Type B pancreatic cell (in vitro differentiated cells): ENCODE measurements around the gene CA12. TPM values are rescaled to one million over a fixed set of nuclear protein-coding genes. Genes with fewer than 3 reads are reported as not detected.

Experiments
- DNase-seq: peaks from one replicate; pipeline ENCODE4 v3.0.0; 2021; ENCODE audit warnings: mixed read lengths; ENCODE audit not compliant: unreplicated experiment; ENCODE audit errors: extremely low spot score
- H3K27ac Mint-ChIP-seq: 2 replicates; pipeline ENCODE4 v1.8.0; 2021; ENCODE audit warnings: mild to moderate bottlenecking, mixed read lengths
- H3K27me3 Mint-ChIP-seq: 2 replicates; pipeline ENCODE4 v1.8.0; 2021; ENCODE audit warnings: mixed read lengths
- H3K36me3 Mint-ChIP-seq: 2 replicates; pipeline ENCODE4 v1.8.0; 2021; ENCODE audit warnings: mixed read lengths
- H3K4me1 Mint-ChIP-seq: one replicate; pipeline ENCODE4 v1.8.0; 2021; ENCODE audit warnings: mixed read lengths; ENCODE audit not compliant: unreplicated experiment
- H3K4me3 Mint-ChIP-seq: 2 replicates; pipeline ENCODE4 v1.8.0; 2021; ENCODE audit warnings: mild to moderate bottlenecking, mixed read lengths
- H3K9me3 Mint-ChIP-seq: 2 replicates; pipeline ENCODE4 v1.8.0; 2021; ENCODE audit warnings: mixed read lengths
- CTCF ChIP-seq: fragments of 200-600 bp; sonication (generic); conservative IDR thresholded peaks from 2 replicates; pipeline ENCODE4 v1.5.0; 2021; ENCODE audit warnings: antibody characterized with exemption, mild to moderate bottlenecking
- total RNA-seq: library from RNA; stranded (reverse); gene quantifications from 2 replicates; pipeline ENCODE4 v1.2.1, GENCODE V29; 2021; ENCODE audit warnings: low replicate concordance

Gene CA12
- total RNA-seq, 1 donor from 2014 or later = 5.5 TPM

- Mint-ChIP-seq H3K27me3 (peaks cover 9% of the 10 kb centered on the region), H3K9me3 (no peaks in the 10 kb centered on the region), H3K27ac (no peak overlapping the region), H3K36me3 (no peaks in the 10 kb centered on the region), H3K4me3 (no peak overlapping the region), H3K4me1 (peaks cover 35% of the 10 kb centered on the region)
- no peak for DNase-seq
- TF ChIP-seq CTCF = no peak
Observed at GRCh38 chr15:63391669-63392360, 10.2 kb upstream of the CA12 start.

GRCh38 chr15:63390689-63391088, 9.0 kb upstream of the CA12 start:
- H3K27me3 Mint-ChIP-seq = peaks cover 6% of the 10 kb centered on the region
- no peak overlapping the region for H3K4me3 Mint-ChIP-seq
- H3K27ac Mint-ChIP-seq = peak overlapping the region; percentile 21
- no peak for DNase-seq
- no peak for TF ChIP-seq CTCF
- no peaks in the 10 kb centered on the region for H3K36me3 Mint-ChIP-seq
- peaks cover 35% of the 10 kb centered on the region for H3K4me1 Mint-ChIP-seq
- H3K9me3 Mint-ChIP-seq = no peaks in the 10 kb centered on the region

GRCh38 chr15:63389902-63390670, 8.4 kb upstream of the CA12 start:
- Mint-ChIP-seq H3K4me3 (no peak overlapping the region), H3K27ac (peak overlapping the region; percentile 21), H3K36me3 (no peaks in the 10 kb centered on the region), H3K9me3 (no peaks in the 10 kb centered on the region), H3K4me1 (peaks cover 35% of the 10 kb centered on the region), H3K27me3 (peaks cover 7% of the 10 kb centered on the region)
- TF ChIP-seq CTCF = no peak
- DNase-seq = peak; percentile 77

GRCh38 chr15:63388511-63388910, 6.9 kb upstream of the CA12 start:
- Mint-ChIP-seq H3K9me3 (no peaks in the 10 kb centered on the region), H3K27ac (no peak overlapping the region), H3K27me3 (peaks cover 23% of the 10 kb centered on the region), H3K4me3 (no peak overlapping the region), H3K36me3 (no peaks in the 10 kb centered on the region), H3K4me1 (peaks cover 35% of the 10 kb centered on the region)
- DNase-seq = no peak
- no peak for TF ChIP-seq CTCF

- Mint-ChIP-seq H3K27ac (no peak overlapping the region), H3K4me1 (peaks cover 38% of the 10 kb centered on the region), H3K27me3 (peaks cover 29% of the 10 kb centered on the region), H3K4me3 (no peak overlapping the region), H3K36me3 (no peaks in the 10 kb centered on the region), H3K9me3 (no peaks in the 10 kb centered on the region)
- no peak for TF ChIP-seq CTCF
- DNase-seq = no peak
Observed at GRCh38 chr15:63387748-63388493, 6.3 kb upstream of the CA12 start.
